ENCODE results near the gene GRID2. TPM values are rescaled to one million over a fixed set of nuclear protein-coding genes. Genes with fewer than 3 reads are reported as not detected.

Gene GRID2
- total RNA-seq, 1 donor from 2014 or later, result not detected

- TF ChIP-seq CTCF (conservative IDR thresholded peaks at IDR 0.05; ENCODE audit: low read depth, low read length), result no peak
- no peak for DNase-seq (ENCODE audit: low read depth)
These were observed 1464.2 kb downstream of the GRID2 start for GRCh38 chr4:93767917-93768316.

GRCh38 chr4:93770201-93770600, 1466.4 kb downstream of the GRID2 start:
- no peak for TF ChIP-seq CTCF (conservative IDR thresholded peaks at IDR 0.05; ENCODE audit: low read depth, low read length)
- no peak overlapping the region for H3K4me3 ChIP-seq (ENCODE audit: low read depth, low read length)
- DNase-seq (ENCODE audit: low read depth), result no peak

More at GRCh38 chr4:93767917-93768316, 1464.2 kb downstream of the GRID2 start:
- no peak overlapping the region for H3K4me3 ChIP-seq (ENCODE audit: low read depth, low read length)

- DNase-seq (ENCODE audit: low read depth), result no peak
These were observed 1468.1 kb downstream of the GRID2 start for GRCh38 chr4:93771640-93772411.

GRCh38 chr4:93772858-93773257, 1469.1 kb downstream of the GRID2 start:
- DNase-seq (ENCODE audit: low read depth), result no peak
- H3K4me3 ChIP-seq (ENCODE audit: low read depth, low read length), result no peak overlapping the region
- TF ChIP-seq CTCF (conservative IDR thresholded peaks at IDR 0.05; ENCODE audit: low read depth, low read length), result no peak

More at GRCh38 chr4:93771640-93772411, 1468.1 kb downstream of the GRID2 start:
- peak overlapping the region; percentile 31 for H3K4me3 ChIP-seq (ENCODE audit: low read depth, low read length)
- no peak for TF ChIP-seq CTCF (conservative IDR thresholded peaks at IDR 0.05; ENCODE audit: low read depth, low read length)

- no peak overlapping the region for H3K4me3 ChIP-seq (ENCODE audit: low read depth, low read length)
- no peak for TF ChIP-seq CTCF (conservative IDR thresholded peaks at IDR 0.05; ENCODE audit: low read depth, low read length)
- no peak for DNase-seq (ENCODE audit: low read depth)
These were observed 1471.8 kb downstream of the GRID2 start for GRCh38 chr4:93775551-93775950.

GRCh38 chr4:93776386-93777080, 1472.8 kb downstream of the GRID2 start:
- DNase-seq (ENCODE audit: low read depth), result no peak
- no peak overlapping the region for H3K4me3 ChIP-seq (ENCODE audit: low read depth, low read length)
- TF ChIP-seq CTCF (conservative IDR thresholded peaks at IDR 0.05; ENCODE audit: low read depth, low read length), result no peak

All from epithelial cell of proximal tubule (primary cell).